KOPT-K1 (cell line): ENCODE data around the gene FXN.

Experiments
- H3K27ac ChIP-seq: fragments of 200-600 bp; sonication (generic); 2 replicates; pipeline ENCODE4 v1.5.1; 2016; ENCODE audit warnings: antibody characterized with exemption, mild to moderate bottlenecking, low read depth, low read length; ENCODE audit not compliant: poor library complexity, severe bottlenecking
- H3K36me3 ChIP-seq: fragments of 200-600 bp; sonication (generic); 2 replicates; pipeline ENCODE4 v1.5.1; 2017; ENCODE audit warnings: antibody characterized with exemption, mild to moderate bottlenecking, low read length, moderate library complexity; ENCODE audit not compliant: insufficient read depth
- H3K9me3 ChIP-seq: fragments of 200-600 bp; sonication (generic); 2 replicates; pipeline ENCODE4 v1.5.1; 2017; ENCODE audit warnings: antibody characterized with exemption, low read length, mild to moderate bottlenecking; ENCODE audit not compliant: insufficient read depth, poor library complexity, severe bottlenecking

FXN gene

DNA sequence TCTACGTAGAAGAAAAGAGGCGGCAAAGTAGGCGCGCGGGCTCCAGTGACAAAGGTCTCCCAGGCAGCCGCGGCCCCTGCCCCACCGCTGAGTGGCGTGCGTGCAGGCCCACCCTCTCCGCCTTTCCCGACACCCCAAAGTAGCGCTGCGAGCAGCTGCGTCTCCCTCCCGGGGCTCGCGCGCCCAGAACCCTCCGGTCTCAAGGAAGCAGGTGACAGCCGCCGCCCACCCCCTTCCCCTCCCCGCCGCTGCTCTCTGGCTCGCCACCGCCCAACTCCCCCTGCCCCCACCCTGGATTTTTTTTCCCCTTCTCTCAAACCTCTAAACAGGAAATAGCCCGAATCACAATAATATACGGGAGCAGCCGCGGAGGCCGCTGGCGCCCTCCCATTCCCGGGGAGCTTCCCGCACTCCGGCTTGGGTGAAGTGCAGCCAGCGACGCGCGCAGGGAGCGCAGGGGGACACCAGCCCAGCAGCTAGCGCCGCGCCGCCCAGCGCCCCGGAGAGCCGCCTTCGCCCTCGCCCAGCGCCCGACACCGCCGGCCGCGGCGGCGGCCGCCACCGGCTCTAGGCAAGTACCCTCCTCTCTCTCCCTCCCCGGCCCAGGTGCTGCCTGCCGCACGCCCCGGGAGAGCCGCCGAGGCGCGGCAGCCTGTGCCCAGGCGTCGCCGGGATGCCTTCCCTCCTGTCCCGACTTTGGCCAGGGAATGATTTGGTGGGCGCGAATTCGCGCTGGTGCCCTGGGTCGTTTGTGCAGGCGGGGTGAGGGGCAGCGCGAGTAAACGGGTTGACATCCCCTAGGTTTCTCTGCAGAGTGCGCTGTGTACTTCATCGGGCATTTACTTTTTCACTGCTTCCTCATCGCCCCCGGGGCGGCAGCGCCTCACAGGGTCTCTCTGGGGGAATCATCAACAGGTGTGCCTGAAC, 85.9 kb downstream of the FXN start:
- Histone ChIP-seq H3K36me3 (no peaks in the 10 kb centered on the region), H3K27ac (peak overlapping the region; percentile 40), H3K9me3 (no peaks in the 10 kb centered on the region)

GRCh38 chr9:69122082-69122548, 86.6 kb downstream of the FXN start:
- Histone ChIP-seq H3K9me3 (no peaks in the 10 kb centered on the region), H3K36me3 (no peaks in the 10 kb centered on the region), H3K27ac (peak overlapping the region; percentile 40)

DNA sequence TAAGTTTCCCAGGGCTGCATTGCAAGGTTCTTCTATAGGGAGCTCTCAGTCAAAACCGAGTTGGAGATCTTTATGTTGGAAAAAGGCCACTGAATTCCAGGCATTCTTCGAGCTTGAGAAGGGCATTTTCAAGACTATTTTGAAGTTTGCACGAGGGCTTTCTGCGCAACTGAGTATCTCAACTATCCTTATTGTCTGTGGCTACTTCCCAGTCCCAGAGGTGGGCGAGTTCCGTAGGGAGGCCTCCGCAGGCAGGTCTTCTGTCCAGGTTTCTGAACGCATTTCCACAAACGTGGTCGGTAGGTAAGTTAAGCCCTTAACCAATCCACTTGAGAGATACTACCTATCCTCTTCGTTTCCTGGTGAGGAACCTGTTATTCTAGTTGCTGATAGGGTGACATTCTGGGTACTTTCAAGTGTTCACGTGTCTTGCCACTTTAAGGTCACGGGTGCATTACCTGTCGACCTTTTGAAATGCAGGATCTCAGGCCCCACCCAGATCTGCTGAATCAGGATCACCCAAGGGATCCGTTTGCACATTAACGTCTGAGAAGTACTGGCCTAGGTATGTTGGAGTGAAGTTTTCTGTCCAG, 87.1 kb downstream of the FXN start:
- no peaks in the 10 kb centered on the region for H3K36me3 ChIP-seq
- no peak overlapping the region for H3K27ac ChIP-seq
- no peaks in the 10 kb centered on the region for H3K9me3 ChIP-seq

DNA sequence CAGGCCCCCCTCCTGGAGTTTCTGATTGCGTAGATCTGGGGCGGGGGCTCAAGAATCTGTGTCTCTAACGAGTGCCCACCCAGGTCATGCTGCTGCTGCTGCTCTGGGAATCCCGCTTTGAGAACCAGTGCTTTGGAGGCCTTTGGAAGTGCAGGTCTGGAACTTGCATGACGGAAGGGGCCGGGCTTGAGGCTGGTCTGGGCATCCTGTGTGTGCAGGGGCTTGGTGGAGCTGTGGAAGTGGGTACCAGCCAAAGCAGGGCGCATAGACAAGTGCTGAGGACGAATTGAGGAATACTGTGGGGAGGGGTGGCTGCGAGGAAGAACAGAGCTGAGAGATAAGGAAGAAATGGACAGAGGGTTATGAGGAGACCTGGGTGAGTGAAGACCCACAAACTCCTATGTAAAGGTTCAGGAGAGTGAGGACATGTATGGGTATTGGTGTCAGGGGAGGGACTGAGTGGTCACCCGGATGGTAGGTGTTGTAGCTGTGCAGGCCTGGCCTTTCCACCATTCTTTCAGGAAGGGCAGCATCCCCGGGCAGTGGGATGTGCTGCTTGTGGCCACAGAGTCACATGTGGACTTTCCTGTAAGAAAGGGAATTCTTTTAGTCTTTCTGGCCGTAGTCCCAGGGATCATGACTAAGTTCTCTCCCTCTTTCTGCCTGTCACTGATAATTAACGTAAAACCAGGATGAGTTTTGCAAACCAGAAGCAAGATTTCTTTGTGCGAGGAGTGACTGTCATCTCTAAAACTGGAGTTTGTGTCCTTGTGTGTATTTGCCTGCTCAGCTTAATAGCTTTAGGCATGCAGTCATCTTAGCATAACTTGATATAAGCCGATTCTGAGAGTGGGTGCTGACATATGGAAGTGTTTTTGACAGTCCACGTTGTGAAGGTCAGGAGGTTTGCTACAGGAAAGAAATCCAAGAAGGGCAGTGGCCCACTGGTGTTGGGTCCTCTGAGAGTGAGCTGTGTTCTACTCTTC, 95.2 kb downstream of the FXN start:
- Histone ChIP-seq H3K36me3 (no peaks in the 10 kb centered on the region), H3K27ac (no peak overlapping the region), H3K9me3 (no peaks in the 10 kb centered on the region)

DNA sequence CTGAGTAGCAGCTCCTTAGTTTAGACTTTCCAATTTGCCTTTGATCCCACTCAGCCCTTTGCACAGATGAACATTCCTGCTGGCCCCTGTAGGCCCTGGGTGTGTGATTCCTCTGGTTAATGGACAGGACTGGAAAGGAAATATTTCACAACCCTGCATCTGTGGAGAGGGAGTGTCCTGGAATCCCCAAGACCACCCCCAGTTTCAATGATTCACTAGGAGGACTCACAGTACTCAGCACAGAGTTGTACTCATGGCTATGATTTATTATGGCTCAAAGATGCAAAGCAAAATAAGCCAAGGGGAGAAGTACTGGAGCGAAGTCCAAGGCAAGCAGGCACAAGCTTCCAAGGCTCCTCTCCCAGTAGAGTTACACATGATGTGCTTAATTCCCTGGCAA, 96.1 kb downstream of the FXN start:
- no peaks in the 10 kb centered on the region for H3K36me3 ChIP-seq
- H3K27ac ChIP-seq = no peak overlapping the region
- no peaks in the 10 kb centered on the region for H3K9me3 ChIP-seq

GRCh38 chr9:69132361-69132760, 96.8 kb downstream of the FXN start:
- Histone ChIP-seq H3K27ac (no peak overlapping the region), H3K9me3 (no peaks in the 10 kb centered on the region), H3K36me3 (no peaks in the 10 kb centered on the region)

DNA sequence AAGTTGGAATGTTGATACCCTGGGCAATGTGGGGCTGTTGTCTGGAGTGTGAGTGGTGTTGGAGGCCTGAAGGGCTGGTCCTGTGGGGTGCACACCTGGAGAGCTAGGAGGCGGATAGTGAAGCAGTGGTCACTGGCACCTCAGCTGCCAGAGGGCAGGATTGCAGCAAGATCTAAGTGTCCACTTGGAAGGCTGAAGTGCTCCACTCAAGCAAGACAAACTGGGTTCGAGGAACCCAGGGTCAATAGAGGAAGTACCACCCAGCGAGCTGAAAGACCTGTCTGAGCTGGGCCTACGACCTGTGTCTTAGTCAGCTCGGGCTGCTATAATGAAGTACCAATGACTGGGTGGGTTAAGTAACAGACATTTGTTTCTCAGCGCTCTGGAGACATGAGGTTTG, 98.9 kb downstream of the FXN start:
- Histone ChIP-seq H3K27ac (no peak overlapping the region), H3K9me3 (no peaks in the 10 kb centered on the region), H3K36me3 (no peaks in the 10 kb centered on the region)

DNA sequence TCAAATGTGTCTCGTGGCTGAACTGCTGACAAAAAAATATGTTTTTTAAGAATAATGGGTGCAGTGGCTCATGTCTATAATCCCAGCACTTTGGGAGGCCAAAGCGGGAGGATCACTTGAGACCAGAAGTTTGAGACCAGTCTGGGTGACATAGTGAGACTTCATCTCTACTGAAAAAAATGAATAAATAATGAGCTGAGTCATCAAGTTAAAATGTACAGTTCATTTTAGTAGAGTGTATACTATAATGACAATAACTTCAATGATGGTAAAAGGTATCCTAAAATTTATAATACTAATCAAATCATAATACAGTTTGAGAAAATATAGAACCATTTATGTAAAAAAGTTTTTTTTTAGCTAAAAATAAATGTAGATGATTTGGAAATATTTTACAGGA, 100.6 kb downstream of the FXN start:
- no peak overlapping the region for H3K27ac ChIP-seq
- H3K9me3 ChIP-seq = no peaks in the 10 kb centered on the region
- no peaks in the 10 kb centered on the region for H3K36me3 ChIP-seq

DNA sequence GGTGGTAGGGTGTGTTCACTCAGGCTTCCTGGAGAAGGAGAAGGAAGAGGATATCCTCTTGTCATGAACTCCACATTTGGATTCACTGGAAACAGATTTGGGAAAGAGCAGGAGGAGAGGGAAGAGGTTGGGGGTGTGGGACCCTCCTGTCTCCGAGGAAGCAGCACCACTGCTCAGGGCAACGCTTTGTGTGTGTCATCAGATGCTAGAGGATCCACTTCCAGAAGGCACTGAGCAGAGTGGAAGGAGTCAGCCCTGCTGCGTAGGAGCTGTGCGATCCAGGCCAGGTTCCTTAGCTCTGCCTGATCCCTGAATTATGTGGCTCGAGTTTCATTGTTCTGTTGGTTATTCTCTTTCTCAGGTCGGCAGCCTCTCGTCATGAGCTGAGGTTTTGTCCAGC, 101.2 kb downstream of the FXN start:
- Histone ChIP-seq H3K9me3 (no peaks in the 10 kb centered on the region), H3K27ac (no peak overlapping the region), H3K36me3 (no peaks in the 10 kb centered on the region)

DNA sequence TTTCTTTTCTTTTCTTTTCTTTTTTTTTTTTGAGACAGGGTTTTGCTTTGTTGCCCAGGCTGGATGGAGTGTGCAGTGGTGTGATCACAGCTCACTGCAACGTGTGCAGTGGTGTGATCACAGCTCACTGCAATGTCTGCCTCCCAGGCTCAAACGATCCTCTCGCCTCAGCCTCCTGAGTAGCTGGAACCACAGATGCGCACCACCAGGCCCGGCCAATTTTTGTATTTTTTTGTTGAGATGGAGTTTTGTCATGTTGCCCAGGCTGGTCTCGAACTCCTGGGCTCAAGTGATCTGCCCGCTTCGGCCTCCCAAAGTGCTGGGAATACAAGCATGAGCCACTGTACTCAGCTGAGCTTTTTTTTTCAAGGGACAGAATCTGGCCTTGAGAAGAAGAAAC, 101.8 kb downstream of the FXN start:
- H3K9me3 ChIP-seq = no peaks in the 10 kb centered on the region
- no peaks in the 10 kb centered on the region for H3K36me3 ChIP-seq
- H3K27ac ChIP-seq = no peak overlapping the region

DNA sequence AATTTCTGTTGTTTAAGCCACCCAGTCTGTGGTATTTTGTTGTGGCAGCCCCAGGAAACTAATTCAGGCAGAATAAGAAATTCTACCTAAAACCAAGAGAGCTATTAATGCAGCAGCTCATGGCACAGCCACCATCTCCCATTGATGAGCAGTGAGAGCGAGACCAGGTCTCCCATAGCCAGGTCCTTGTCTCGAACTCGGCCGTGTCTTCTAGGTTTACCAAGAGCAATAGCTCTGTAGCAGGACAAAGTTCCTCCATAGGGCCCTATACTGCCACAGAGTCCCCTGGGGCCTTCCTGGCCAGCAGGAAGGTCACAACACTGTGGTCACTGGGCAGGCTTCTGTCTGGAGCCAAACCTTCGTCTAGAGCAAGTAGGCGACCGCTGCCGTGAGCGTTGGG, 104.0 kb downstream of the FXN start:
- Histone ChIP-seq H3K27ac (no peak overlapping the region), H3K36me3 (no peaks in the 10 kb centered on the region)

DNA sequence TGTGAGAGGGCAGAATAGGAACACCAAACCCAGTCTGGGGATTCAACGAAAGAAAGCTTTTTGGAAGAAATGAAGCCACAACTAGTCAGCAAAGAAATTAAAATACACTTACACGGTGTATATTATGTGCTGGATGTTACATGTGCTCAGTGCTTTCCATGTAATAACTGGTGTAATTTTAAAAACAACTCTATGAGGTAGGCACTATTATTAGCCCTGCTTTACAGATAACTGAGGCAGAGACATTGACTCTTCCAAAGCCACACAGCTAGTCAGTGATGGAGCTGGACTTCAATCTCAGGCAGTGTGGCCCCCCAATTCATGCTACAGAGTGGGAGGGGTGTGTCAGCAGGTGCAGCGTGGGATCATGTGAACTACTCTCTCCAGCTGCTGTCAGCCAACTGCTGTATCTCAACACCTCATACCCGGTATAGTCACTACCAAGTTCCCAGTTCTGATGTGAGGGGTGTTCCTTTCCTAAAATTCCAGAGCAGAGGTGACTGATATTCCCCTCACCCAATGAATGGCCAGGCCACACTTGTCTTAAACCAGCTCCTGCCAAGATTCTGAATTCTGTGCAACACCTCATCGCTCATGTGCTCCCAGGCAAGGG, 104.7 kb downstream of the FXN start:
- Histone ChIP-seq H3K36me3 (no peaks in the 10 kb centered on the region), H3K27ac (no peak overlapping the region), H3K9me3 (no peaks in the 10 kb centered on the region)

More for the DNA sequence above, 104.0 kb downstream of the FXN start:
- H3K9me3 ChIP-seq = no peaks in the 10 kb centered on the region

- Histone ChIP-seq H3K36me3 (no peaks in the 10 kb centered on the region), H3K27ac (no peak overlapping the region)
These were observed 106.3 kb downstream of the FXN start for GRCh38 chr9:69141851-69142250.

GRCh38 chr9:69143291-69143690, 107.7 kb downstream of the FXN start:
- no peaks in the 10 kb centered on the region for H3K36me3 ChIP-seq
- no peak overlapping the region for H3K27ac ChIP-seq
- H3K9me3 ChIP-seq = no peaks in the 10 kb centered on the region

More at GRCh38 chr9:69141851-69142250, 106.3 kb downstream of the FXN start:
- H3K9me3 ChIP-seq = no peaks in the 10 kb centered on the region
